Heart right ventricle (tissue), 16 donors: ENCODE data around the gene USP17L17. TPM values are rescaled to one million over a fixed set of nuclear protein-coding genes. Genes with fewer than 3 reads are reported as not detected.
A peak's percentile ranks its signal among the peaks of the same experiment; 100 is the strongest.
"Not testable (repeated sequence)": the region's sequence is repeated elsewhere in the genome, so short reads cannot be mapped to it uniquely, and the experiment has no call there.

Experiments
- ATAC-seq, 8 donors: fragments of 200-7000 bp; cut with Tn5 transposase; one replicate each; pipeline ENCODE4 v1.9.1; 2020; ENCODE audit warnings: mild to moderate bottlenecking in 8 of 8, moderate library complexity in 8 of 8, moderate number of reproducible peaks in 1 of 8
- DNase-seq, 2 donors: peaks; one replicate each; pipeline ENCODE4 v3.0.0-alpha.2; 2020
- H3K27ac ChIP-seq, 10 donors: fragments of 200-600 bp; sonication (generic) in 2 of 10; one replicate each; pipeline versions ENCODE4 v1.5.0 to v1.8.0; 2020 to 2022; ENCODE audit warnings: mild to moderate bottlenecking in 3 of 10
- H3K27me3 ChIP-seq, 7 donors: fragments of 200-600 bp; one replicate each; pipeline ENCODE4 v1.8.0; 2021 to 2022; ENCODE audit warnings: mild to moderate bottlenecking in 2 of 7
- H3K36me3 ChIP-seq, 9 donors: fragments of 200-600 bp; sonication (generic) in 1 of 9; one replicate each; pipeline versions ENCODE4 v1.5.0 to v1.8.0; 2020 to 2022; ENCODE audit warnings: mild to moderate bottlenecking in 2 of 9
- H3K4me1 ChIP-seq, 9 donors: fragments of 200-600 bp; sonication (generic) in 1 of 9; one replicate each; pipeline versions ENCODE4 v1.5.0 to v1.8.0; 2020 to 2022; ENCODE audit warnings: mild to moderate bottlenecking in 4 of 9
- H3K4me3 ChIP-seq, 10 donors: fragments of 200-600 bp; sonication (generic) in 2 of 10; one replicate each; pipeline versions ENCODE4 v1.5.0 to v1.8.0; 2020 to 2022; ENCODE audit warnings: mild to moderate bottlenecking in 7 of 10, moderate library complexity in 2 of 10
- H3K9me3 ChIP-seq, 11 donors: fragments of 200-600 bp in 10 of 11; sonication (generic) in 2 of 11; one replicate each; pipeline versions ENCODE4 v1.5.0 to v1.8.0; 2013 to 2022; ENCODE audit warnings: mild to moderate bottlenecking in 2 of 11, control low read depth in 1 of 11, moderate library complexity in 1 of 11
- WGBS, 2 donors: extraction: QIAGEN DNeasy Blood & Tissue Kit; methylation state at CpG; one replicate each; pipeline ENCODE4 v1.1.7; 2013; ENCODE audit warnings: inconsistent platforms in 1 of 2; 5-methylcytosine and 5-hydroxymethylcytosine counted together
- intact Hi-C, 10 donors: fragments of 100-400 bp; cut with DNase I; formaldehyde crosslinking; loops; one replicate each; pipeline versions ENCODE4 v1.11.1 to v1.14.2; 2022
- long read RNA-seq, 3 donors: library from polyadenylated mRNA; unstranded; transcript quantifications; one replicate each; pipeline ENCODE4 v2.0.0, GENCODE V29; 2020 to 2021
- polyA plus RNA-seq, 2 donors: library from polyadenylated mRNA; stranded (reverse); fragments of 200-250 nt; gene quantifications; one replicate each; pipeline ENCODE4 v1.2.3, GENCODE V29; 2013
- total RNA-seq, 10 donors: library from RNA; stranded (reverse); fragmentation: NEBNext Ultra II Directional in 3 of 10; extraction: Animal tissue kit (Norgen Biotek cat#: 25700) in 3 of 10; gene quantifications; one replicate each; pipeline versions ENCODE4 v1.2.1 to v1.2.4, GENCODE V29; 2021 to 2023
- donor health status: Arrhythmogenic right ventricular cardiomyopathy.
- donor health status: ischemic (EF 13 %, LVEDD 7.1; RV severe dilation, severe dysfunction).
- donor health status: healthy with polysubstance abuse.
- donor health status: DM: no; HTN: yes; CAD: no.
- donor health status: DM: no; HTN: no; CAD: no.
- donor health status: ischemic (EF 25% LVEDD 6.9; RV normal size, moderate dysfunction).
- donor health status: ischemic (EF 25% LVEDD 5.7; RV mildly dilated, moderate dysfunction).
- donor health status: healthy.
- donor health status: DM: yes; HTN: yes; CAD: no.
- donor health status: Ischemic cardiomyopathy.
- donor health status: ischemic (EF 35%, LVEDD 5.7; RV mildly dilated, moderate dysfunction).
- donor health status: nonischemic (EF 11% LVEDD 7.7; RV severe dilation, severe dysfunction).
- donor health status: DM: yes; HTN: yes; CAD: no.
- donor health status: PGD.
- donor health status: ischemic (EF 29% LVEDD 5.4; RV normal size, mild dysfunction).
- donor health status: nonischemic (EF 23%, LVEDD 6.1; RV moderate dilation, normal function).

The USP17L17 gene
- total RNA-seq: not detected
- not detected for polyA plus RNA-seq
- long read RNA-seq, donor 1: 0 reads
- long read RNA-seq, donor 2: 0 reads
- long read RNA-seq, donor 3: 0 reads

GRCh38 chr4:9243579-9243978 lies at the start of gene USP17L17:
Gene USP17L17, plus strand, starts transcription at chr4:9243879. Its CDS starts 0 bp downstream, at chr4:9243879.
- H3K27ac ChIP-seq, H3K36me3 ChIP-seq, H3K4me1 ChIP-seq, H3K27me3 ChIP-seq, H3K9me3 ChIP-seq, ATAC-seq, DNase-seq, H3K4me3 ChIP-seq, intact Hi-C loops: not testable (repeated sequence)
- 91 to 93% methylated on average over 5 of the region's 14 CpGs for WGBS, 2 donors

- H3K27me3 ChIP-seq, DNase-seq, H3K9me3 ChIP-seq, ATAC-seq, H3K36me3 ChIP-seq, H3K27ac ChIP-seq, H3K4me3 ChIP-seq, H3K4me1 ChIP-seq, intact Hi-C loops: not testable (repeated sequence)
- 89% methylated on average over 13 of the region's 13 CpGs; no CpG with 5 or more reads in 1 of the 2 donors for WGBS, 2 donors
These were observed 33.3 kb upstream of the USP17L17 start, which contains the start of gene USP17L10 for GRCh38 chr4:9210357-9210756. Gene USP17L10, plus strand, starts transcription at chr4:9210657. Its CDS starts 0 bp downstream, at chr4:9210657.

GRCh38 chr4:9214701-9215100 lies 29.0 kb upstream of the USP17L17 start:
- H3K4me1 ChIP-seq, ATAC-seq, H3K4me3 ChIP-seq, H3K9me3 ChIP-seq, intact Hi-C loops, H3K27ac ChIP-seq, H3K36me3 ChIP-seq, H3K27me3 ChIP-seq: not testable (repeated sequence)
- peak in 1 of 2 donors; percentile 2 for DNase-seq
- 76 to 77% methylated on average over 8 to 11 of the region's 14 CpGs for WGBS, 2 donors

GRCh38 chr4:9215105-9215504 lies 28.6 kb upstream of the USP17L17 start, which contains the start of gene USP17L11:
Gene USP17L11, plus strand, starts transcription at chr4:9215405. Its CDS starts 0 bp downstream, at chr4:9215405.
- 93% methylated on average over 8 of the region's 14 CpGs; no CpG with 5 or more reads in 1 of the 2 donors for WGBS, 2 donors
- intact Hi-C loops, H3K36me3 ChIP-seq, H3K27me3 ChIP-seq, H3K27ac ChIP-seq, ATAC-seq, H3K4me1 ChIP-seq, H3K4me3 ChIP-seq, DNase-seq, H3K9me3 ChIP-seq: not testable (repeated sequence)

GRCh38 chr4:9219852-9220251 lies 23.8 kb upstream of the USP17L17 start, which contains the start of gene USP17L12:
Gene USP17L12, plus strand, starts transcription at chr4:9220152. Its CDS starts 0 bp downstream, at chr4:9220152.
- H3K27me3 ChIP-seq, H3K36me3 ChIP-seq, intact Hi-C loops, H3K27ac ChIP-seq, H3K9me3 ChIP-seq, H3K4me1 ChIP-seq, H3K4me3 ChIP-seq, DNase-seq, ATAC-seq: not testable (repeated sequence)
- no CpG with 5 or more reads among the region's 13 CpGs for WGBS, 2 donors

GRCh38 chr4:9224596-9224995 lies 19.1 kb upstream of the USP17L17 start, which contains the start of gene USP17L13:
Gene USP17L13, plus strand, starts transcription at chr4:9224896. Its CDS starts 0 bp downstream, at chr4:9224896.
- H3K4me3 ChIP-seq, H3K27ac ChIP-seq, H3K27me3 ChIP-seq, DNase-seq, intact Hi-C loops, H3K9me3 ChIP-seq, H3K36me3 ChIP-seq, H3K4me1 ChIP-seq, ATAC-seq: not testable (repeated sequence)
- no CpG with 5 or more reads among the region's 14 CpGs for WGBS, 2 donors

GRCh38 chr4:9230249-9230648 lies 13.4 kb upstream of the USP17L17 start:
- DNase-seq: peak in 1 of 2 donors; percentile 2
- intact Hi-C loops, H3K9me3 ChIP-seq, H3K4me3 ChIP-seq, H3K36me3 ChIP-seq, H3K27me3 ChIP-seq, H3K27ac ChIP-seq, H3K4me1 ChIP-seq, ATAC-seq: not testable (repeated sequence)
- 85 to 89% methylated on average over 5 of the region's 8 CpGs for WGBS, 2 donors

GRCh38 chr4:9234085-9234484 lies 9.6 kb upstream of the USP17L17 start, which contains the start of gene USP17L15:
Gene USP17L15, plus strand, starts transcription at chr4:9234385. Its CDS starts 0 bp downstream, at chr4:9234385.
- DNase-seq, H3K4me3 ChIP-seq, H3K36me3 ChIP-seq, H3K27ac ChIP-seq, H3K9me3 ChIP-seq, H3K4me1 ChIP-seq, H3K27me3 ChIP-seq, intact Hi-C loops, ATAC-seq: not testable (repeated sequence)
- no CpG with 5 or more reads among the region's 15 CpGs for WGBS, 2 donors

GRCh38 chr4:9238461-9238860 lies 5.2 kb upstream of the USP17L17 start:
- H3K4me1 ChIP-seq, H3K4me3 ChIP-seq, ATAC-seq, H3K36me3 ChIP-seq, H3K9me3 ChIP-seq, intact Hi-C loops, H3K27ac ChIP-seq, H3K27me3 ChIP-seq: not testable (repeated sequence)
- peak in 1 of 2 donors; percentile 4 for DNase-seq
- WGBS, 2 donors: 83 to 84% methylated on average over 11 of the region's 12 CpGs

GRCh38 chr4:9247953-9248680 lies 4.4 kb downstream of the USP17L17 start, which contains the start of gene USP17L18:
Gene USP17L18, plus strand, starts transcription at chr4:9248630. Its CDS starts 0 bp downstream, at chr4:9248630.
- H3K27ac ChIP-seq, H3K9me3 ChIP-seq, H3K27me3 ChIP-seq, H3K36me3 ChIP-seq, H3K4me3 ChIP-seq, intact Hi-C loops, H3K4me1 ChIP-seq, ATAC-seq: not testable (repeated sequence)
- DNase-seq: peak in 1 of 2 donors; percentile 4
- WGBS, 2 donors: 81 to 89% methylated on average over 14 to 19 of the region's 26 CpGs

- DNase-seq, intact Hi-C loops, H3K27me3 ChIP-seq, H3K36me3 ChIP-seq, H3K9me3 ChIP-seq, H3K4me1 ChIP-seq, ATAC-seq, H3K27ac ChIP-seq, H3K4me3 ChIP-seq: not testable (repeated sequence)
- WGBS, 2 donors: no CpG with 5 or more reads among the region's 13 CpGs
These were observed 9.4 kb downstream of the USP17L17 start, which contains the start of gene USP17L19 for GRCh38 chr4:9253078-9253477. Gene USP17L19, plus strand, starts transcription at chr4:9253378. Its CDS starts 0 bp downstream, at chr4:9253378.
